MM.1S (cell line): ENCODE results near the gene TNP2.

Experiments used
- EZH2 ChIP-seq: fragments of 300-600 bp; sonication (generic); optimal IDR thresholded peaks from 2 replicates; pipeline ENCODE3; 2017; ENCODE audit warnings: low read depth, mild to moderate bottlenecking, antibody characterized with exemption, low read length, mixed read lengths
- EZH2phosphoT487 ChIP-seq: fragments of 300-600 bp; sonication (generic); IDR thresholded peaks from 2 replicates; pipeline ENCODE4 v1.6.1; 2018; ENCODE audit warnings: antibody characterized with exemption, low read length
- TF ChIP-seq, protein P1 (sequence below): fragments of 300-600 bp; sonication (generic); IDR thresholded peaks from 2 replicates; pipeline ENCODE4 v1.5.1; 2016; ENCODE audit warnings: antibody characterized with exemption, low read length, mixed read lengths

DNA sequence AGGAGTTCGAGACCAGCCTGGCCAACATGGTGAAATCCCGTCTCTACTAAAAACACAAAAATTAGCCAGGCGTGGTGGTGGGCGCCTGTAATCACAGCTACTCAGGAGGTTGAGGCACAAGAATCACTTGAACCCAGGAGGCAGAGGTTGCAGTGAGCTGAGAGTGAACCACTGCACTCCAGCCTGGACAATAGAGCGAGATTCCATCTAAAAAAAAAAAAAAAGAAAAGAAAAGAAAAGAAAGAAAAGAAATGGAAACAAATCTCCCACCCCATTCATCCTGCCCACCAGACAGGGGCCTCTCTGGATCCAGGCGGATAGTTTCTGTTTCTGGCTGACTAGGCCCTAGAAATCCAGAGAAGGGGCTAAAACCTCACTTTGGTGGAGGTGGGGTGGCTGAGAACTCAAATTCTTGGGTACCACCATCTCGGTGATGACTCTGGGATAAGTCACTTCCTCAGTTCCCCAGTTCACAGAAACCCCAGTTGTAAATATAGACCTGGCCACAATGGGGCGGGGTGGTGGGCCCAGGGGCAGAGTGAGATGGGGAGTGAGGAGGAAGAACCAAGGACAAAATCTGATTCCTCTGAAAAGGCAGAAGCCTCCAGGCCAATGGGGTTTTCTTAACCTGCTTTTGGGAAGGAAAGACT, 35.3 kb downstream of the TNP2 start:
- TF ChIP-seq, protein P1, sequence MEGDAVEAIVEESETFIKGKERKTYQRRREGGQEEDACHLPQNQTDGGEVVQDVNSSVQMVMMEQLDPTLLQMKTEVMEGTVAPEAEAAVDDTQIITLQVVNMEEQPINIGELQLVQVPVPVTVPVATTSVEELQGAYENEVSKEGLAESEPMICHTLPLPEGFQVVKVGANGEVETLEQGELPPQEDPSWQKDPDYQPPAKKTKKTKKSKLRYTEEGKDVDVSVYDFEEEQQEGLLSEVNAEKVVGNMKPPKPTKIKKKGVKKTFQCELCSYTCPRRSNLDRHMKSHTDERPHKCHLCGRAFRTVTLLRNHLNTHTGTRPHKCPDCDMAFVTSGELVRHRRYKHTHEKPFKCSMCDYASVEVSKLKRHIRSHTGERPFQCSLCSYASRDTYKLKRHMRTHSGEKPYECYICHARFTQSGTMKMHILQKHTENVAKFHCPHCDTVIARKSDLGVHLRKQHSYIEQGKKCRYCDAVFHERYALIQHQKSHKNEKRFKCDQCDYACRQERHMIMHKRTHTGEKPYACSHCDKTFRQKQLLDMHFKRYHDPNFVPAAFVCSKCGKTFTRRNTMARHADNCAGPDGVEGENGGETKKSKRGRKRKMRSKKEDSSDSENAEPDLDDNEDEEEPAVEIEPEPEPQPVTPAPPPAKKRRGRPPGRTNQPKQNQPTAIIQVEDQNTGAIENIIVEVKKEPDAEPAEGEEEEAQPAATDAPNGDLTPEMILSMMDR, result no peak
- TF ChIP-seq EZH2 (no peak), EZH2phosphoT487 (no peak)
